ENCODE data around the gene NR5A2.
A peak's percentile ranks its signal among the peaks of the same experiment; 100 is the strongest.

GRCh38 chr1:200131551-200132125, 104.1 kb downstream of the NR5A2 start:
- peak; percentile 35; the same call in 1 of the 2 replicates for TF ChIP-seq CTCF (conservative IDR thresholded peaks at IDR 0.05; ENCODE audit: low read length)
- no peak for TF ChIP-seq EZH2phosphoT487 (IDR thresholded peaks at IDR 0.05; ENCODE audit: borderline replicate concordance)
